Measurements from ENCODE around the gene MAP3K3. TPM values are rescaled to one million over a fixed set of nuclear protein-coding genes. Genes with fewer than 3 reads are reported as not detected.

The MAP3K3 gene
- total and polyA plus RNA-seq, 4 donors = 21.9 to 42.6 (median 30.0) TPM

DNA sequence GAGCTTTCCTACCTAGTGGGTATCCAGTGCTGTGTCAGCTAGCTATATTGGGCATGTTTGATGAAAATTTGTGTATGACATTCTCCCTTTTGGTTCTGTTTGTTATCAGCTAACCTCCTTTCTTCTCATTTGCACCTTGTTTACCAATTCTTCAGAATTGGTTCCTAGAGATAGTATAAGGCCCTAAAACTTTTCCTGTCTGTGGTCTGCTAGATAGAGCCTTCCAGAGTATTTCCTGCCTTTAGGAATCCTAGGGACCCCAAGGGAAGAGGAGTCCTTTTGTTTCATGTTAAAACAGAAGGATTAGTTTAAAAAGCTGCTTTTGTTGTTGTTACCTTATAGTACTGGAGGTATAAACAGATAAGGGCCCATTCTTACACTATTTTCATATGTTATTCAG is 11.5 kb downstream of the MAP3K3 start:
- peaks cover 18% of the 10 kb centered on the region for H3K36me3 ChIP-seq (ENCODE audit: control insufficient read depth, insufficient read depth, low read length)
- peaks cover 10% of the 10 kb centered on the region for H3K4me1 ChIP-seq (ENCODE audit: control insufficient read depth, insufficient read depth, low read length)
- H3K27me3 ChIP-seq (ENCODE audit: control insufficient read depth, insufficient read depth, low read length) = no peaks in the 10 kb centered on the region

DNA sequence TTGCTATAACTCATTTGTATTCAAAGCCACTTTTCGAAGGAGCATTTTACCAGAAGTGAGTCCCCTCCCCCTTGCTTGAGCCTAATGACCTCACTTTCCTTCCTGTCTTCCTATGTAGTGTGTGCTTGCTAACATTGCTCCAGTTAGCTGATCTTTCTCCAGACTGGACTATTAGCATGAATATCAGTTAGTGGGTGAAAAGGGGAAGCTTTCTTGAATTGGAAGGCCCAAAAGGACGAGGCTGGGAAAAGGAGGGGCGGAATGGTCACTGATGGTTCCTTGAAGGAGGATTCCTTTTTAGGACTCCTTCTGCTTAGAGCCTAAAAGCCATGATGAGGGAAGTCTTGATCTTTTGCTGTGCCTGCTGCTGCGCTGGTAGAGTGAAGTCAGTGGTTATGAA is 11.9 kb downstream of the MAP3K3 start:
- Histone ChIP-seq H3K36me3 (ENCODE audit: control insufficient read depth, insufficient read depth, low read length) (peaks cover 21% of the 10 kb centered on the region), H3K27ac (ENCODE audit: low read depth, low read length) (peak overlapping the region; percentile 15), H3K4me3 (ENCODE audit: low read depth, low read length) (no peak overlapping the region), H3K9me3 (ENCODE audit: control insufficient read depth, insufficient read depth, low read length) (no peaks in the 10 kb centered on the region), H3K4me1 (ENCODE audit: control insufficient read depth, insufficient read depth, low read length) (peaks cover 10% of the 10 kb centered on the region), H3K27me3 (ENCODE audit: control insufficient read depth, insufficient read depth, low read length) (no peaks in the 10 kb centered on the region)
- 73% methylated on average over 3 of the region's 4 CpGs for WGBS (ENCODE audit: insufficient coverage)
- DNase-seq (ENCODE audit: low read depth in 4 of 6, low spot score in 6 of 6) = no peak

More for the DNA sequence above, 11.5 kb downstream of the MAP3K3 start:
- Histone ChIP-seq H3K9me3 (ENCODE audit: control insufficient read depth, insufficient read depth, low read length) (no peaks in the 10 kb centered on the region), H3K4me3 (ENCODE audit: low read depth, low read length) (no peak overlapping the region), H3K27ac (ENCODE audit: low read depth, low read length) (no peak overlapping the region)
- no peak for DNase-seq (ENCODE audit: low read depth in 4 of 6, low spot score in 6 of 6)

DNA sequence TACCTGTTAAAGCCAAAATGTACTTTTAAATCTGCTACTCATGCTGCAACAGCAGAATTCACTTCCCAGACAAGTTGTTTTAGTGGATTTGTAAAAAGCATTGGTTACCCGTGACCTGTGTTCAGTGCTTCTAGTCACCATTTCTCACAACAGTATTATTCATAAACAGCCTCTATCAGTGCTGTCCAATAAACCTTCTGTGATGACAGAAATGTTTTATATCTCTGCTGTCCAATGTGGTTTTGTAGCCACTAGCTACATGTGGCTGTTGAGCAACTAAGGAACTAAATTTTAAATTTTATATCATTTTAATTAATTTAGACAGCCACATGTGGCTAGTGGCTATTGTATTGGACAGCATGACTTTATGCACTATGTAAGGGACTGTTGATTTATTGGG is 12.6 kb downstream of the MAP3K3 start:
- WGBS (ENCODE audit: insufficient coverage) = no CpG with 5 or more reads among the region's 1 CpG
- DNase-seq (ENCODE audit: low read depth in 4 of 6, low spot score in 6 of 6) = no peak
- H3K27ac ChIP-seq (ENCODE audit: low read depth, low read length) = no peak overlapping the region

DNA sequence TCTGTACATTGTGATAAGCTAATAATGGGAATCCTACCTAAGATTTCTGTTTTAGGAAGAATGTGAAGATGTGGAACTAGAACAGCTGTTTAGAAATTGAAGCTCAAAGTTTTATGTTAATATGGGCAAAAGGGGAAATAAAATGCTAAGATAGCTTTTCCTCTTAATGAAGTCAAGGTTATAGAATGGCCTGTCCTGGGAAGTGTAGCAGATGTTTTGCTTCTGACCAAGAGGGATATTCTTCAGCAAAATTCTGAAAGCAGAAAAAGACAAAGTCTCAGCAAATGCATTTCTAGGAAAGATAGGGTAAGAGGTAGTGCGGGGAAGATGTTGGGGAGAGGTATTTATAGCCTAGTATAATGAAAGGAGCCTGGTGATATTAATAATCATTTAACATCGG is 13.1 kb downstream of the MAP3K3 start:
- H3K27ac ChIP-seq (ENCODE audit: low read depth, low read length) = no peak overlapping the region
- WGBS (ENCODE audit: insufficient coverage) = no CpG with 5 or more reads among the region's 2 CpGs
- no peak for DNase-seq (ENCODE audit: low read depth in 4 of 6, low spot score in 6 of 6)
- peaks cover 10% of the 10 kb centered on the region for H3K4me1 ChIP-seq (ENCODE audit: control insufficient read depth, insufficient read depth, low read length)
- peaks cover 21% of the 10 kb centered on the region for H3K36me3 ChIP-seq (ENCODE audit: control insufficient read depth, insufficient read depth, low read length)
- H3K27me3 ChIP-seq (ENCODE audit: control insufficient read depth, insufficient read depth, low read length) = no peaks in the 10 kb centered on the region
- no peak overlapping the region for H3K4me3 ChIP-seq (ENCODE audit: low read depth, low read length)
- no peaks in the 10 kb centered on the region for H3K9me3 ChIP-seq (ENCODE audit: control insufficient read depth, insufficient read depth, low read length)

More for the DNA sequence above, 12.6 kb downstream of the MAP3K3 start:
- H3K27me3 ChIP-seq (ENCODE audit: control insufficient read depth, insufficient read depth, low read length) = no peaks in the 10 kb centered on the region
- no peak overlapping the region for H3K4me3 ChIP-seq (ENCODE audit: low read depth, low read length)
- H3K36me3 ChIP-seq (ENCODE audit: control insufficient read depth, insufficient read depth, low read length) = peaks cover 21% of the 10 kb centered on the region
- no peaks in the 10 kb centered on the region for H3K9me3 ChIP-seq (ENCODE audit: control insufficient read depth, insufficient read depth, low read length)
- H3K4me1 ChIP-seq (ENCODE audit: control insufficient read depth, insufficient read depth, low read length) = peaks cover 10% of the 10 kb centered on the region

DNA sequence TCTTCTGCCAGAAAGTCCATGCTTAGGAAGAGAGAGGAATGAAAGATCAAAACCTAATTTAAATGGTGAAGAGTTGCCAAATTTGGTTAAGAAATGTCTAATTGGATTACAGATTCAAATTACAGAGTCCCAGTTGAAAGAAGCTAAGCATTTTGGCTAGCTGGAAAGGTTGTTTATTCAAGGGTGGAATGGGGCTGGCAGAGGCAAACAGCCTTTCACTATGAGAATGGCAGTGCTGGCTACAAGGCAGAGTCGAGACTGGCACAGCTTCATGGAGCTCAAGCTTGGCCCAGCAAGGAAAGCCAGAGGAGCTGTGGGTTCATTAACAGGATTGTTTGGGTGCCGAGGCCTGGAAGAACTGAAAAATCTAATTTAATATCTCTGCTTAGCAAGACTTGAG is 13.6 kb downstream of the MAP3K3 start:
- H3K27me3 ChIP-seq (ENCODE audit: control insufficient read depth, insufficient read depth, low read length) = no peaks in the 10 kb centered on the region
- peaks cover 10% of the 10 kb centered on the region for H3K4me1 ChIP-seq (ENCODE audit: control insufficient read depth, insufficient read depth, low read length)
- H3K36me3 ChIP-seq (ENCODE audit: control insufficient read depth, insufficient read depth, low read length) = peaks cover 21% of the 10 kb centered on the region
- no peaks in the 10 kb centered on the region for H3K9me3 ChIP-seq (ENCODE audit: control insufficient read depth, insufficient read depth, low read length)
- no peak overlapping the region for H3K4me3 ChIP-seq (ENCODE audit: low read depth, low read length)
- 56% methylated on average over 1 of the region's 2 CpGs for WGBS (ENCODE audit: insufficient coverage)
- no peak overlapping the region for H3K27ac ChIP-seq (ENCODE audit: low read depth, low read length)
- DNase-seq (ENCODE audit: low read depth in 4 of 6, low spot score in 6 of 6) = peak in 2 of 6 donors; percentile 28 to 91

DNA sequence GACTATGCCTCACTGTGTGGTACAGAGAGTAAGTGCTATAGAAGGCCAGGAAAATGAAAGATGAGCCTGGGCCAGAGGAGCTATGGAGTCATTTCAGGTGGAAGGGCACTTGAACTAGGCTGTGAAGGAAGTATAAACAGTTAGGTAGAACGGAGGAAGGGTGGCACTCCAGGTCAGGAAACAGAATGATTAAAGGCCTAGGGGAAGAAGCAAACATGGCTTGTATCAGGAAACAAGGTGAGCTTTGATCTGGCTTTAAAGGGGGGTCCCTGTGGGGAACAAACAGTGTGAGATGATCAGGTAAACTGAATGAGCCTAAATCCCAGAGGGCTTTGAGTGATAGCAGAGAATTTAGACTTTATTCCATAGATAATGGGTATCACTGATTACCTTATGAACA is 16.9 kb downstream of the MAP3K3 start:
- DNase-seq (ENCODE audit: low read depth in 4 of 6, low spot score in 6 of 6) = no peak
- H3K9me3 ChIP-seq (ENCODE audit: control insufficient read depth, insufficient read depth, low read length) = no peaks in the 10 kb centered on the region
- H3K4me3 ChIP-seq (ENCODE audit: low read depth, low read length) = no peak overlapping the region
- no peaks in the 10 kb centered on the region for H3K27me3 ChIP-seq (ENCODE audit: control insufficient read depth, insufficient read depth, low read length)
- 56% methylated on average over 1 of the region's 1 CpG for WGBS (ENCODE audit: insufficient coverage)
- peaks cover 21% of the 10 kb centered on the region for H3K36me3 ChIP-seq (ENCODE audit: control insufficient read depth, insufficient read depth, low read length)
- H3K27ac ChIP-seq (ENCODE audit: low read depth, low read length) = no peak overlapping the region
- peaks cover 10% of the 10 kb centered on the region for H3K4me1 ChIP-seq (ENCODE audit: control insufficient read depth, insufficient read depth, low read length)

DNA sequence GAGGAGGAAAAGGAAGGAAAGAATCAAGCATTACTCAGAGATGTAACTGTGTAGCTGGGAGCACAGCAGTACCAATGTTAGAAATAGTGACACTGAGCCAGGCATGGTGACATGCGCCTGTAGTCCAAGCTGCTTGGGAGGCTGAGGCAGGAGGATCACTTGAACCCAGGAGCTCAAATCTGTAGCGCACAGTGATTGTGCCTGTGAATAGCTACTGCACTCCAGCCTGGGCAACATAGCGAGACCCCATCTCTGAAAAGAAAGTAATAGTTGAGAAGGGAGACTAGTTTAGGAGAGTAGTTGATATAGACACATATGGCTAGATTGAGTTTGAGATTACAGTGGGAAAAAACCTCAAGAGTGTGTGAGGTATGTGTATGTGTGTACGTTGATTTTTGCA is 17.8 kb downstream of the MAP3K3 start:
- no peaks in the 10 kb centered on the region for H3K9me3 ChIP-seq (ENCODE audit: control insufficient read depth, insufficient read depth, low read length)
- no peak overlapping the region for H3K27ac ChIP-seq (ENCODE audit: low read depth, low read length)
- H3K4me1 ChIP-seq (ENCODE audit: control insufficient read depth, insufficient read depth, low read length) = peaks cover 10% of the 10 kb centered on the region
- no peaks in the 10 kb centered on the region for H3K27me3 ChIP-seq (ENCODE audit: control insufficient read depth, insufficient read depth, low read length)
- H3K4me3 ChIP-seq (ENCODE audit: low read depth, low read length) = no peak overlapping the region
- H3K36me3 ChIP-seq (ENCODE audit: control insufficient read depth, insufficient read depth, low read length) = peaks cover 24% of the 10 kb centered on the region
- WGBS (ENCODE audit: insufficient coverage) = 100% methylated on average over 3 of the region's 4 CpGs
- DNase-seq (ENCODE audit: low read depth in 4 of 6, low spot score in 6 of 6) = no peak

DNA sequence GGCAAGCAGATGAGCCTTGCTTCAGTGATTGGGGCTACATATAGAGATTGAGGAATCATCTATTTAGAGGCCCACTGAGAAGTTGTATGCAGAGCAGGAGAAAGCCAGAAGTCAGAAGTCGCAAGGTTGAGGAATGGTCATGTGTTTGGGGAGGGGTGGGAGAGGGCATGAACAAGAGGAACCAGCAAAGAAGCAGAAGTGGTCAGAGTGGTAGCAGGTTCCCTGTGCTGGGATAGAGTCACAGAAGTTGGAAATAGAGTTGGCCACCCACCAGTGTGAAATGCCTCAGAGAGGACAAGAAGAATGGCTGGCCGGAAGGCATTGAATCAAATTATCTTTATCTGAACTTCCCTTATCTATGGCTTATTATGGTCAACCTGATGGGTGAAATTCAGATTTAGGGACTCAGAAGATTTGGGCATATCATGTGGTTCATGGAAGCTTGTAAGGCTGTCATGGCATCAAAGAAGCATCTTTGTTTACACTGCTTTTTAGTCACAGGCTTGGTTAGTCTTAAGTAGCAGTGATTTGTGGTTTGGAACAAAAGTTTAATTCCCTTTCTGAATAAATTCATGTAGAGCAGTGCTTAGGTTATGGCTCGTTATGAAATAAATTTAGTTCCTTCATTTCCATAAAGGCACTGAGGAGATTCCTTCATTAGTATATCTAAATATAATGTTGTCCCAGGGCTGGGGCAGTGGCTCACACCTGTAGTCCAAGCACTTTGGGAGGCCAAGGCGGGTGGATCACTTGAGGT is 19.7 kb downstream of the MAP3K3 start:
- no peaks in the 10 kb centered on the region for H3K27me3 ChIP-seq (ENCODE audit: control insufficient read depth, insufficient read depth, low read length)
- no peak for DNase-seq (ENCODE audit: low read depth in 4 of 6, low spot score in 6 of 6)
- 83% methylated on average over 1 of the region's 4 CpGs for WGBS (ENCODE audit: insufficient coverage)
- H3K4me3 ChIP-seq (ENCODE audit: low read depth, low read length) = no peak overlapping the region
- peaks cover 26% of the 10 kb centered on the region for H3K36me3 ChIP-seq (ENCODE audit: control insufficient read depth, insufficient read depth, low read length)
- no peak overlapping the region for H3K27ac ChIP-seq (ENCODE audit: low read depth, low read length)
- H3K4me1 ChIP-seq (ENCODE audit: control insufficient read depth, insufficient read depth, low read length) = no peaks in the 10 kb centered on the region
- H3K9me3 ChIP-seq (ENCODE audit: control insufficient read depth, insufficient read depth, low read length) = no peaks in the 10 kb centered on the region

DNA sequence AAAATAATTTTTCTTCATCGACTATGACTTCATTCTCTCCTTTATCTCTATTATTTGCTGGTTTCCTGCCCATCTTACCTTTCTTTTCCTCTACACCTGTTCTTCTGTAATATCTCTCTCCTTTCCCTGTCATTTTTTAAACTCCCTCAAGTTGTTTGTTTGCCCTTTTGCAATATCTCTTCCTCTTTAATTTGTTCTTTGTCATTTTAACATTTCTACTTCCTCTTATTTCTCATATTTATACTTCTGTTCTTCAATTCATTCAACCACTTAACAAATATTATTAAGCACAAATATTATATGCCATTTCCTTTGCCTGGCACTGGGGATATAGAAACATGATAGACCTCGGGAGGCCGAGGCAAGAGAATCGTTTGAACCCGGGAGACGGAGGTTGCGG is 22.6 kb downstream of the MAP3K3 start:
- H3K4me1 ChIP-seq (ENCODE audit: control insufficient read depth, insufficient read depth, low read length) = no peaks in the 10 kb centered on the region
- DNase-seq (ENCODE audit: low read depth in 4 of 6, low spot score in 6 of 6) = no peak
- peaks cover 26% of the 10 kb centered on the region for H3K36me3 ChIP-seq (ENCODE audit: control insufficient read depth, insufficient read depth, low read length)
- H3K27me3 ChIP-seq (ENCODE audit: control insufficient read depth, insufficient read depth, low read length) = no peaks in the 10 kb centered on the region
- 97% methylated on average over 7 of the region's 7 CpGs for WGBS (ENCODE audit: insufficient coverage)
- H3K9me3 ChIP-seq (ENCODE audit: control insufficient read depth, insufficient read depth, low read length) = no peaks in the 10 kb centered on the region
- no peak overlapping the region for H3K27ac ChIP-seq (ENCODE audit: low read depth, low read length)
- H3K4me3 ChIP-seq (ENCODE audit: low read depth, low read length) = no peak overlapping the region

DNA sequence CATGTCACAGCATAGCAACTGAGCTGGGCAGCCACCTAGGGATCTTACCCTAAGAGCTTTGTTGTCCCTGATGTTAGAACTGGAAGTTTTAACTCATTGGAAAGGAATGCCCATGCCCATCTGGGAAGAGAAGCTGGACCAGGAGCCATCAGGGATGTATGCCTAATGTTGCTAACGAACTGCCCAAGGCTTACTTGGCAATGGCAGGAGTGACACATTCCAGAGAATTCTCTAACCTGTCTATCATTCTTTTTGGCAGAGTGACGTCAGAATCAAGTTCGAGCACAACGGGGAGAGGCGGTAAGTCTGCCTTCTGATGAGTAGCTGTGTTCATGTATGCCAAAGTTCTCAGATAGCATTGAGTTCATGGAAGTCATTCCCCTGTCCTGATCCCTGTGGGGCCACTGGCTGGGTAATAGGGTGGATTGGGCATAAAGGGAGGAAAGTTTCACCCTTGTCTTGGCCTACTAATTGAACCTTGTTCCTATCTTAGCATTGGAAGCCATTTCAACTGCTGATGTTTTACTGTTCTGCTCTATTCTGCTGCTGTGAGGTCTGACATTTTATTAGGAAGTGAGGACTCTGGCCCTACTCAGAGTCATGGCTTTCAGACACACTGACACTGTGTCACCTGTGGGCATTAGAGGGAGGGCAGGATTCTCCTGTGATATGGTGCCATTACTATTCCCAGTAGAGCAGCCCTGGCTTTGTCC is 23.7 kb downstream of the MAP3K3 start:
- no peak for DNase-seq (ENCODE audit: low read depth in 4 of 6, low spot score in 6 of 6)
- Histone ChIP-seq H3K4me3 (ENCODE audit: low read depth, low read length) (no peak overlapping the region), H3K36me3 (ENCODE audit: control insufficient read depth, insufficient read depth, low read length) (peaks cover 29% of the 10 kb centered on the region), H3K27ac (ENCODE audit: low read depth, low read length) (no peak overlapping the region), H3K4me1 (ENCODE audit: control insufficient read depth, insufficient read depth, low read length) (no peaks in the 10 kb centered on the region), H3K9me3 (ENCODE audit: control insufficient read depth, insufficient read depth, low read length) (no peaks in the 10 kb centered on the region), H3K27me3 (ENCODE audit: control insufficient read depth, insufficient read depth, low read length) (no peaks in the 10 kb centered on the region)
- 92% methylated on average over 5 of the region's 5 CpGs for WGBS (ENCODE audit: insufficient coverage)

Data from spinal cord (tissue), 10 donors.